HUDEP-2 (cell line): ENCODE data around the gene ABI1.
A peak's percentile ranks its signal among the peaks of the same experiment; 100 is the strongest.

Source experiments
- DNase-seq, 76 experiments: peaks; one replicate each; lab custom pipeline; 2025; ENCODE audit not compliant: unreplicated experiment in 76 of 76; lab: John Stamatoyannopoulos, UW

Gene ABI1

GRCh38 chr10:26777686-26778085 is 83.1 kb downstream of the ABI1 start:
- no peak for DNase-seq

DNA sequence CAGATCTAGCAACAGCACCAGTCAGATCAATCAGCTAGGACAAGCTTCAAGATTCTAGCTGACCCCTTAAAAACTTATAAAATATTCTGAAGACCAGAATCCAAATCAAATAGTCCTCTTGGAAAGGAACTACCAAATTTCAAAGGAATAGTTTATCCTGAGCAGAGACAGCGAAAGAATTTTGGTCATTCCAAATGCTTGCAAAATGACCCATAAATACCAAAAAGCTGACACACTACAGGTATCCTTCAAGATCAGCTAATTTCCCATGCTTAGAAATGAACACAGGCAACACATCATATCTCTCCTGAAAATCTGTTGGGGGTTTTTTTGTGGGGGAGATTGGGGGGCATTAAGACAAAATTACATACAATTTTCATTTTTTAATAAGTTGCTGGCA is 84.5 kb downstream of the ABI1 start:
- no peak for DNase-seq

GRCh38 chr10:26773633-26774032 is 87.1 kb downstream of the ABI1 start:
- DNase-seq, result no peak

DNA sequence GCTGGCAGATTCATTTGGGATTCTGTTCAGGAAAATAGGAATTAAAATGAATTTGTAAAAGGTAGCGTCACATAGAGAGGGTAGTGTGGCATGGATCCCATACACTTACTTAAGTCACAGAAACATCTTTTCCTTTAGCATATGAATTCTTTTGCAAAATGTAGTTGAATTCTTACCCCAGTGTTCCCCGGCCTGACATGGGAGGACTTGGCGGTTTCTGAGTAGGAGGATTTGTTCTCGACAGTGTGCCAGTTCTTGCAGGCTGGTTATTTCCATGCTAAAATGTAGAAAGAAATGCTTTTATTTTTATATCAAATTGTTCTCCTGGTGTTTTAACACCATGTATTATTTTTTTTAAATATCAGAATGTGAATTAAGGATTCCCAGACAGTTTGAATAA is 90.7 kb downstream of the ABI1 start:
- no peak for DNase-seq

DNA sequence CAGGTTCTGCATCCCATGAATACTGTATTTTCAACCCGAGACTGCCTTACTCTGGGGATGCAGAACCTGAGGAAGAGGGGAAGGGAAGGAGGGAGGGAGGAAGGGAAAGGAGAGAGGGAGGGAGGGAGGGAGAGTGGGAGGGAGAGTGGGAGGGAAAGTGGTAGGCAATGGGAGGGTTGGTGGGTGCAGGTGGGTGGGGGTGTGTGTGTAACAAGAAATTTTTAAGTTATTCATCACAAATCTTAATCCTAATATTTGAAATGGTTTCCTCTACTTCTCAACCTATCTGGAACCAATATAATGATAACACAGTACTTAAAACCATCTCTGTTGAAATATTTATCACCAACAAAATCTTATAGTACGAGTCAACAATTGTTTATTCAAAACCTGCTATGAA is 95.2 kb downstream of the ABI1 start:
- no peak for DNase-seq

DNA sequence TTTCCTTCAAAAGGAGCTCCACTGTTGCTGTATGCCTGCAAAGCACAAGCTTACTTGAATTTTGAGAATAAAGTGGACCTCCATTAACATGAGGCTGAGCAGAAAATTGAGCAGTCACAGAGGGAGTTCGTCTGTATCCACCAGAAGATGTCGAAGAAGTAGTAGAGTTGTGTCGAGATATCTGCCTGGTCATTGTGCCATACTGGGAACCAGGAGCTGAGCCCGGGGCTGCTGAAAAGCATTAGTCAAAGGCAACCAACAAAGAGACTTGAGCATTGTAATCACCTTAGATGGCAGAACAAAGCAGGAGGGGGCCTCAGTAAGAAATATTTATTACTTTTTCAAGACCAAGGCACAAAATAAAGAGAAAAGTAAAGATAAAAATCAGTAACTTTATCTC is 101.8 kb downstream of the ABI1 start:
- no peak for DNase-seq

DNA sequence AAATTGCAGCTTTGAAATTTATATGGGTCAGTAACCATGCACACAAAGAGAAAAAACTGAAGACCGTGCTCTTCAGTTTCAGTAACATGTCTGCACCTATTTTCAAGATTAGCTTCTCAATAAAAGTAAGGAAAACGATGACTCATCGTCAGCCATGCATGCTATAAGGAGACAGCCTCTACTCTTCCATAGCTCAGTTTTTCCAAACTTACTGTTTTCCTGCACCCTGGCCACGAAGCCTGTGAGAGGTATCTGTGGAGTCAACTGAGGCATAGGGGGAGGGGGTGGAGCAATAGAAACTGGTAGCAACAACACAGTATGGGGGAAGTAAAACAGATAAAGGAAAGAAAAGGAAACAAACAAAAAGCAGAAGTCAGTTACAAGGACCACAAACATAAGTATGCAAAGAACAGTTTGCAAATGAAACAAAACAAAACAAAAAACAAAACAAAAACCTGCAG is 105.3 kb downstream of the ABI1 start:
- DNase-seq, result peak in 3 of 76 experiments; percentile 3 to 19 (median 11)

GRCh38 chr10:26746061-26746460 is 114.7 kb downstream of the ABI1 start:
- no peak for DNase-seq

DNA sequence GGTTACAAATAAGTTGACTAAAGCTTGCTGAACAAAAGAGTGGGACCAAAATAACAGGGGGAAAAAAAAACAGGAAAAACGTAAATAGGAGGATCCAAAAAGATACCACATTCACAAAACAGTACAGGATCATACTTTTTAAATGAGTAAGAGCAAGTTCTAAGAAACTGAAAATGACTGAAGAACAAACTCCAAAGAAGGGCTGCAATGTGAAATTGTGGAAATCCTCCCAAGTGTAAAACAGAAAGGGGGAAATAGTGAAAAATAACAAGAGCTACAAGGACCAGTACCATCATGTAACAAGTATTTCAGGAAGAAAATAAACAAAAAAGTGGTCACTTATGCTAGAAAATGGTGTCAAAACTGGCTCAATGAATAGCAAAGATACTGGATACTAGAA is 116.9 kb downstream of the ABI1 start:
- DNase-seq, result no peak

- DNase-seq, result no peak
These were observed 117.7 kb downstream of the ABI1 start for GRCh38 chr10:26743091-26743490.

DNA sequence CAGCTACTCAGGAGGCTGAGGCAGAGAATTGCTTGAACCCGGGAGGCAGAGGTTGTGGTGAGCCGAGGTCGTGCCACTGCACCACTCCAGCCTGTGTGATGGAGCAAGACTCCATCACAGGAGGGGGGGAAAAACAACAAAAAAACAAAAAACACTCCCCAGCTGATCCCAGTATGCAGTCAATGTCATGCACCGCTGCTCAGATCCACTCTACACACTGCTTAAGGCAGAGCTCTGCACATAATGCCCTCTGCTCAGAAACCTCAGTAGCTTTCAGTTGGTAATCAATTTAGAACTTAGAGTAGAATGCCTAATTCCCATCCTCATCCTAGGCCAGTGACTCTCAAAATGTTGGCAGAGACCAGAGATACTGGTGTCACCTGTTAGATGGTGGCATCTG is 119.4 kb downstream of the ABI1 start:
- DNase-seq, result no peak

GRCh38 chr10:26739071-26739631 is 121.6 kb downstream of the ABI1 start:
- no peak for DNase-seq

GRCh38 chr10:26738301-26738911 is 122.4 kb downstream of the ABI1 start:
- DNase-seq, result no peak

DNA sequence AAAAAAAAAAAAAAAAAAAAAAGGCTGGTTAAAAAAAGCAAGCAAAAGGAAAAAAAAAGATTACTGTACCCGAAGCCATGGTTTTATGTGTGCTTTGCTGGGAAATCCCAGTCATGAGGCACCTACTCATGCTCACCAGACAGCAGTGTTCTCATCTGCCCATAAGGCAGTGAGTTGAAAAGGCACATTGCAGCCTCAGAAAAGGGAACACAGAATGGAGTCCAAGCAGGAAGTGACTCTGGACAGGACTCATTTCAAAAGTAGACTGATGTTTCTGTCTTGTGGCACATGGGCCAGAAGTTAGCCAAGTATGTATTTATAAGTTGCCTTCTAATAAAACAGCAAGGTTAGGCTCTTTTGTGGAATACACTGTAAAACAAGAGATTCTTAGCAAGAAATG is 123.0 kb downstream of the ABI1 start:
- no peak for DNase-seq

DNA sequence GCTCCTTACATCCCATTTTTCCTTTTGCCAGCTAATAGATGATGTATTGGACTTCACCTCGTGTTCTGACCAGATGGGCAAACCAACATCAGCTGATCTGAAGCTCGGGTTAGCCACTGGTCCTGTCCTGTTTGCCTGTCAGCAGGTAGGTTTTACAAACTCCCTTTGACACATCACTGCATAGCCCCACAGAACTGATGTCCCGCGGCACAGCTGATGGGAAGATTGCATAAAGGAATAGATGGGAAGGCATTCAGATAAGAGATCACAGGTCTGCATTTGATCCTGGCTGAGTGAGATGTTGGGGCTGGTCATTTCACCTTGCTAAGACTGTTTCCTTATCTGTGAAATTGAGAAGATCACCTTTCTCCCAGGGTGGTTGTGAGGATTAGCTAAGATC is 125.3 kb downstream of the ABI1 start:
- no peak for DNase-seq

- no peak for DNase-seq
These were observed 126.8 kb downstream of the ABI1 start for GRCh38 chr10:26733750-26734568.

DNA sequence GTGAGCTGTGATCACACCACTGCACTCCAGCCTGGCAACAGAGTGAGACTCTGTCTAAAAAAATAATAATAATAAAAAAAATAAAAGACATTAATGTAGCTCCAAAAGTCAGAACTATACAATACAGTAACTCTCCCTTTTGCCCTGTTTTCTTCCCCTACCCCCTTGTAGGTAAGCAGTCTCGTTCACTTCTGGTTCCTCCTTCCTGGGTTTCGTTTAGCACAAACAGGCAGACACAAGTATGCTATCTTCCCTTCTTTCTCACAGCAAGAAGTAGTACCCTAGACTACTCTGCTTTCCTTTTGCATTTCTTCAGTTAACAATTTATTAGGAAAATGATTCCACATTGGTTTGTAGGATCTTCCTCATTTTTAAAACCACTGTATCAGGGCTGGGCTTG is 130.2 kb downstream of the ABI1 start:
- no peak for DNase-seq

- DNase-seq, result no peak
These were observed 131.4 kb downstream of the ABI1 start for GRCh38 chr10:26729395-26729794.

DNA sequence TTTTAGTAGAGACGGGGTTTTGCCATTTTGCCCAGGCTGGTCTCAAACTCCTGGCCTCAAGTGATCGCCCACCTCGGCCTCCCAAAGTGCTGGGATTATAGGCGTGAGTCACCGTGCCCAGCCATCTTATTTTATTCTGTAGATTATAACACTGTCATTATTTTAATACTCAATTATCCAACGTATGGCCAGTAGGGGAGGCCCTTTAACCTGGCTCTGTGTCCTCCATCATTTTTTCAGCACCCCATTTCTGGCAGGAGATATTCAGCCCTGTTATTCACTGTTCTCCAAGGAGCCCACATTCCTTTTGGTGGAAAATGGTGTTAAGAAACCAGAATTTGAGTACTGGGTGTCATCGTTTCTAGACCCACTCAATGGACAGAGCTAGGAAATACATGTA is 131.8 kb downstream of the ABI1 start:
- DNase-seq, result no peak

- no peak for DNase-seq
These were observed 133.8 kb downstream of the ABI1 start for GRCh38 chr10:26727005-26727404.

DNA sequence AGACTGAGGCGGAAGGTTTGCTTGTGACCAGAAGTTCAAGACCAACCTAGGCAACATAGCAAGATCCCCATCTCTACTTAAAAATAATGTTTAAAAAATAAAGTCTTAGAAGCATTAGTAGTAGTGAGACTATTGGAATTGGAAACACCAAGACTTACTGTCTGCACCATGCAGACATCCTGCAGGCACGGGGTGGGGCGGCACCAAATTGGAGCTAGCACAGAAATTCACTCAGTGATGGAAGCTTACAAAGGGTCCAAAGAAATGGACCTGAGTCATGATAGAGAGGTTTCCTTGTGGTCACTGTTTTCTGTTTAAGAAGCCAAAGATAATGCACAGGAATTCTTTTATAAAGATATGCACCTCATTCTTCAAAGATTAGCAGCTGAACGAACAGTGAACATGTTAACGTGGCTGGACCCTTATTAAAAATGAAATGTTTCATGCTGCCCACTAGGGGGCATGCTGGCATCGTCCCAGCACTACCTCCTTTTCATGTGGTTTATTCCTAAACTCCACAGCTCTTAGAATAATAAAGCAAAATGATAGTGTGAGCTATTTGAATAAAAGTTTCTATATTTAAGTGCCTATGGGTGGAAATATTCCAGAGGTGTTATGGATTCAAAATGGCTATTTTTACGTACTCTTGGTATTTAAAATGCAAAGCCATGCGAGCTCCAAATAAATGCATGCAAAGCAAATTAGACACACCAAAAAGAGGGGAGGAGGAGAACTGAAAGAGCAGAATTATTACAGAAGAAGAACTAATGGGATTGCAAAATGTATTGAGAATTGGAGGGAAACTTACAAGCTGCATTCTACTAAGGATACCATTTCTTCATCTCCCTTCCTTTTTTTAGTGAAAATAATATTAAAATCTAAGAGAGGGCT is 134.7 kb downstream of the ABI1 start:
- DNase-seq, result peak in 51 of 76 experiments; percentile 1 to 61 (median 16)
